Middle frontal gyrus (tissue), 1 donor: ENCODE measurements around the gene PATJ.

ENCODE experiments used
- DNase-seq: peaks from one replicate; pipeline ENCODE4 v3.0.0-alpha.2; 2015; ENCODE audit warnings: low spot score; ENCODE audit errors: extremely low spot score

The PATJ gene

DNA sequence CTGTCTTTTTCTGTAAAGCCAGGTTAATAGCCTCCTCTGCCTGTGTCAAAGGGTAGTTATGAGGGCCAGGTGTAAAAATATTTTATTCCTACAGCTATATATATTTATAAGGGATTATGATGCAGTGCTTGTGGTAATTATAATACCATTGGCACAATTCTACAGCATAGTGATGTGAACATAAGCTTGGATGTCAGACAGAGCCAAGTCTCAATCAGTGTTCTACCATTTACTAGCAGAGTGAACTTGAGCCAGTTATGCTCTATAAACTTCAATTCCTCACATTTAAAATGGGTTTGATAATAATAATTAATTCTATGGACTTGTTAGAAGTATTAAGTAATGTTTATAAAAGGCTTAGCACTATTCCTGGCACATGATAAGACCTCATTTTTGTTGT is 300.9 kb downstream of the PATJ start:
- DNase-seq, result no peak

DNA sequence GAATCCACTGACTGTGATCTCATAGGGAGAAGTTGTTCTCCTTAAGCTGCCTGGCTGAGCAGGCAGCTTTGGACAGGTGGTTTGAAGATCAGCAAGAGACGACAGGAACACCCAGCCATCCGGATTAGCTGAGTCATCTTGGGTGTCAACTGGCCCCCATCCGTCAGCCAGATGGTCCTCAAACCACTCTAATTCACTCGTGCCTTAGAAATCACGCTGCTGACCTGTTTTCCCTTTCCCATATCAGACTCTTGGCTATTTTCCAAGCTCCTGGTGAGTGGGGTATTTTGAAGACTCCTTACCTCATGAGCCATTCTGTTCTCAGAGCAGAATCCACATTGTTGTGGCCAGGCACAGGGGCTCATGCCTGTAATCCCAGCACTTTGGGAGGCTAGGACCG is 303.3 kb downstream of the PATJ start:
- DNase-seq, result no peak

DNA sequence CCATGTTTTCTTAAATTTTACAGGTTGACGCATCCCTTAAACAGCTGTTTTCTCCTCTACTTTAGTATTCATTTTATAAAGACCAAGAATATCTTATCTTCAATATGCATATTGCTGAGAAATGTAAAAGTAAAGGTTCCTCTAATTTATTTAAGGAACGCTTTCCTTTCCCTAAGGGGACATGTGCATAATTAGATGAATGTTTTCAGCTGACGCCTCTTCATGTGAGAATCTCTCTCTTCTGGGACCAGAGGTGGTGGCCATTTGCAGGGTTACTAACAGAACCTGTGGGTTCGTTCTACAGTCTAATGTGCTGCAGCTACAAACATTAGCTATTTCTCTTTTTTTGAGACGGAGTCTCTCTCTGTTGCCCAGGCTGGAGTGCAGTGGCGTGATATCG is 304.6 kb downstream of the PATJ start:
- DNase-seq, result no peak

DNA sequence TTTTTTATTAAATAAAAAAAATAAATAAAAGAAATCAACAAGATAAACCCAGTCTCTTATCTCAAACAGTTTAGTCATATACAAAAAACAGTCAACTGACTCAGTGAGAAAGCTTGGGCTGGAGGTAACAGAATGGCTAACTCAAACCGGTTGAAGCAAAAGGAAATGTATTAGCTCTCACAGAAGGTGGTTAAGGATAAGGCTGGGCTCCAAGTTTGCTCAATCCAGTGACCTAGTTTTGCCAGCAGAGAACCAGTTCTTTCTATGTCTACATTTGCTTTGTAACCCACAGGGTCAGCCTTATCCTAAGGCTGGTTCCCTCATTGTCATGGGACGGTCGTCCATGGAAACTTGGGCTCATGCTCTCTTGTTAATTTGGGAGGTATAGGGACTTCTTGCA is 307.9 kb downstream of the PATJ start:
- no peak for DNase-seq

DNA sequence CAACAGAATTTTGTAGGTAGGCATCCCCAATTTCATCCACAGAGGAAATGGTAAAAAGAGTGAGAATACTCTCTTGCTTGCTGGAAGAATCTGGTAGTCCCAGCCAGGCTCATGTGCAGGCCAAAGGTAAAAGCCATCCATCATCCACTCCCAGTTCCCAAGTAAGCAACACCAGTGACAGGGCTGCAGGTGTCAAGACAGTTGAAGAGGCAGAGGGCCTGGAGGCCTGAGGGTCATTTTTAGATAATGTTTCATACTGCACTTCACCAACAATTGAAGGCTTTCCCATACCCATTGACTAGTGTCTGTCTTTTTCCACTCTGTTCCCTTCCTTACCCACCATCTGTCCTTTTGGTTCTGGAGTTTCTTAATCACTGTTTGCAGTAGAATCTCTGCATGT is 310.7 kb downstream of the PATJ start:
- DNase-seq, result no peak

DNA sequence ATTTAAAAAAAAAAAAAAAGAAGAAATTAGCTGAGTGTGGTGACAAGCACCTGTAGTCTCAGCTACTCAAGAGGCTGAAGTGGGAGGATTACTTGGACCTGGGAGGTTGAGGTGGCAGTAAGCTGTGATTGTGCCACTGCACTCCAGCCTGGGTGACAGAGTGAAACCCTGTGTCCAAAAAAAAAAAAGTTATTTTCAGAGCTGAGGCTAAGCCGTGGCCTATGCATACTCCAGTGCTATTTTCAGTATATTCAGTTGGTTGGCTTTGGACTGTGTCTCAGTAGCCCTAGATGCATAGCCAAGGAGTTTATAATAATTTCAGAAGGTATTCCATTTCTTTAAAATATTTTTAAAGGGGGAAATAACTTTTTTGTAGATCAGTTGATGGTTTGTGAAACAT is 311.9 kb downstream of the PATJ start:
- DNase-seq, result no peak

DNA sequence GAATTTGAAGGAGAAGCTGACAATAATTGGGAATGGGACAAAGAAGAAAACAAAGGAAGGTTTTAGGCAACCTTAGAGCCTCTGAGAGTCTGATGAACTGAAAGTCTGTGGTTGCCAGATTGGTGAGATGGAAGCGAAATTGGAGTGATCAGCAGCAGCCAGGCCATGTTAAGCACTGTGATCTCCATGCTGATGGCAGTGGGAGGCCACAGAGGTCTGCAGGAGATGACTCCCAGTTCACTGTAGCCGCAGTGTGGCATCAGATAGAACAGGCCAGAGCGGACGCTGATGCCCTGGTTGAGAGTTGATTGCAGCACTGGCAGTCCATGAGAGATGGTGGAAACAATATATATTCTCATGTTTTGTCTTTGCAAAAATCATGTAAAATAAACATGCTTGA is 314.9 kb downstream of the PATJ start:
- DNase-seq, result no peak

DNA sequence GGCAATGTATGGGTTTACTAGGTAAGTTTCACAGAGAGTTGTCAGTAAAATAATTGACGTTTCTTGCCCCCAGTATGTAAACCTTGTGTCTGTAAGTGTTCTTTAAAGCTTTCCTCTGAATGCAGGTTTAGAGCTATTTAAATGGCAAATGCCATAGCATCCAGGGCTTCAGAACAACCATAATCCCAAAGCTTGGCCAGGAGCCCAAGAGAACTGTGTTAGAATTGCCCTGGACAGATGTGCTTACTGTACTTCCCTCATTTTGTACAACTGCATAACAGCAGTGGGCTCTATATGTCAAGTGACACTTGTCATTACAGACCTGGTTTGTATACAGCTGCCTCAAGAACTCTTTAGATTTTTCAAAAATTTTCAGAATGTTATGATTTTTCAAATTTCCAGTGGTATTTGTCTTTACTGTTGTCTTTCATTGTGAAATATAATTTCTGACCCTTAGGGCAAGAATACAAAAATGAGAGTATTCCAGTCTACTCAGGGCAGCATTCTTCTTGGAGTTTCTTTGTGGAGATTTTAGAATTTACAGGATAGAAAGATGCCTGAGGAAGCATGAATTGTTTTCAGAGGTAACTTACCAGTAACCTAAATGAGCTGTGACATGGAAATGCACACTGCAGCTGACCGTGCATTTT is 315.5 kb downstream of the PATJ start:
- no peak for DNase-seq

DNA sequence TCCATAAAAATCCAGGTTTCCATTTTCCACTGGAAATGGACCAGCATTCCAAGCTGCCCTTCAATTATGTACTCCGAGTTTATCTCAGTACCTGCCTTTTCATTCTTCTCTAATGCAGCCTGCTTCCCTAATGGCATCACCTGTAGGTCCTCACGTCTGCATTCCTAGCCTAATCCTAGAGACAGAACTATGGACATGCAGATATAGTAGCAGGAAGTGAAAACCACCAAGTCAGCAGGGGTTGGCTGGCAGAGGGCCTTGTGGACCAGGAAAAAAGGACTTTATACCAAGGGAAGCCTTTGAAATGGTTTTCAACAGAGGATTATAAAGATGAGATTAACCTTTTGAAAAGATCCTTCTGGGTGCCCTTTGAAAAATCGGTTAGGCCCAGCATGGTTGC is 316.7 kb downstream of the PATJ start:
- no peak for DNase-seq

DNA sequence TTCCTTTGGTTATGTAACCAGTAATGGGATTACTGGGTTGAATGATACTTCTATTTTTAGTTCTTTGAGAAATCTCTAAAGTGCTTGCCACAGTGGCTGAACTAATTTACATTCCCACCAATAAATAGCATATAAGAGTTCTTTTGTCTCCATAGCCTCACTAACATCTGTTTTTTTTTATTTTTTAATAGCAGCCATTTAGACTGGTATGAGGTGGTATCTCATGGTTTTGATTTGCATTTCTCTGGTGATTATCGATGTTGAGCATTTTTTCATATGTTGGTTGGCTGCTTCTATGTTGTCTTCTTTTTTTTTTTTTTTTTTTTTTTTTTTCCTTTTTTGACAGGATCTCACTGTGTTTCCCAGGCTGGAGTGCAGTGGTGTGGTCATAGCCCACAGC is 319.8 kb downstream of the PATJ start:
- no peak for DNase-seq

DNA sequence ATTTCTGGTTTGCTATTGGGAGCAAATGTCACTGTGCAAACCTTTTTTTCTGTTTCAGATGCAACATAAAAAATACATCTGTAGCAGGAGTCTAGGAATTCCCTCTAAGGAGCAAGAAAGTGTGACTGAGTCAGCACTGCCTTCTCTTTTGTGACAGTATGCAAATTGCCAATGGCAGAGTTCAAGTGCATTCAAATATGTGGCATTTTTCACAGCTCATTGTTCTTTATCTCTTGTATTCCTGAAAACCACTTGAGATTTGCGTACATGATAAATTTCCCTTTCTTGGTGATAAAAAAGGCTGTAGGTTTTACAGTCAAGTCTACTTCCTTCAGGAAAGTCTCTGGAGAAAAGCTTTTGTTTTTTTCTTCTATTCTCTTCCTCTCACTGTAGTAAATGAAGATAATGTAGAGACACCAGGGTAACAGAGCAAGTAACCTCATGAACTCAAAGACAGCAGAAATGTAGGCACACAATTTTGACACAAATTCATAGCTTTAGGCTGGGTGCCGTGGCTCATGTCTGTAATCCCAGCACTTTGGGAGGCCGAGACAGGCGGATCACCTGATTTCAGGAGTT is 322.6 kb downstream of the PATJ start:
- no peak for DNase-seq

DNA sequence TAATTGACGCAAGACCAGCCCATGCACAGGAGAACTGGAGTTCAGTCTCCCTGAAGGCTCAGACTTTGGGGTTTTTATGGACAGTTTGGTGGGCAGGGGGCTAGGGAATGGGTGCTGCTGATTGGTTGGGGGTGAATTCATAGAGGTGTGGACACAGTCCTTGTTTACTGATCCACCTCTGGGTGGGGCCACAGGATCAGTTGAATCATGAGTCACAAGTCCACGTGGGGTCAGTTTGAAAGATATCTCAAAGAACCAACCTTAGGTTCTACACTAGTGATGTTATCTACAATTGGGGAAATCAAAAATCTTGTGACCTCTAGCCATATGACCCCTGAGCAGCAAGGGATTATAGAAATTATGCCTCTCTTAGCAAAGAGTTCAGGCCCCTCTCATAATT is 324.4 kb downstream of the PATJ start:
- DNase-seq, result no peak

DNA sequence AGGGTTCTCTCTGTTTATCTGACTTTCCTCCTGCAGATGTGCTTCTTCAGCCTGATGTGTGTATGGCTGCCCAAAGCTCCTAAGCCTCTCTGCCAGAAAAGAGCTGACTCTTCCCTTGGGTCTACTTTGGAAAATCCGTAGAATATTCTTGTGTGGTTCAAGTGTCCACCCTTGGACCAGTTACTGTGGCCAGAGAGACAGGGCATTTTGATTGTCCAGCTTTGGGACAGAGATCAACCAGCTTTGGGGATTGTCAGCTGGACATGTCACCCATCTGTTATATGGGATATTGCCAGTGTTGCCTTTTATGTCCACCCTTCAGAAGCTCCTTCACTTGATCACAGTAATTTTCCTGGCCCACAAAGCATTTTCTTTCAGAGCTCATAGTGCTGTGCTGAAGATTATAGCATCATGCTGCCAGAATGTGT is 326.1 kb downstream of the PATJ start:
- DNase-seq, result no peak

DNA sequence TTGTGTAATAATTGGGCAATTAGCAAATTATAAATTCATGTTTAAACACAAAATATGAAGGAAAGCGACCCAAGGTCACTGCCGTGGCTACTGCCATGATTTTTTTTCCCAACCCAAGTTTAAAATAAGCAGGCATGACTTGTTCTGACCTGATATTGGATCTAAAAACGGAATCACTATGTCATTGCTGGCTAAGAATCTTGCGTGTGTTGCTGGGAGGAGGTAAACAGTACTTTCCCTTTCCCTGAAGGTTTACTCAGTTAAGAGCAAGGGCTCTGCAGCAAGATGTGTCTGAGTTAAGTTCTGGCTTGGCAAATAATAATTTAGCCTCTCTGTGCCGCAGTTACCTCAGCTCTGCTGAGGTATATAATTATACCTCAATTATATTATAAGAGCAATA is 326.7 kb downstream of the PATJ start:
- DNase-seq, result no peak

DNA sequence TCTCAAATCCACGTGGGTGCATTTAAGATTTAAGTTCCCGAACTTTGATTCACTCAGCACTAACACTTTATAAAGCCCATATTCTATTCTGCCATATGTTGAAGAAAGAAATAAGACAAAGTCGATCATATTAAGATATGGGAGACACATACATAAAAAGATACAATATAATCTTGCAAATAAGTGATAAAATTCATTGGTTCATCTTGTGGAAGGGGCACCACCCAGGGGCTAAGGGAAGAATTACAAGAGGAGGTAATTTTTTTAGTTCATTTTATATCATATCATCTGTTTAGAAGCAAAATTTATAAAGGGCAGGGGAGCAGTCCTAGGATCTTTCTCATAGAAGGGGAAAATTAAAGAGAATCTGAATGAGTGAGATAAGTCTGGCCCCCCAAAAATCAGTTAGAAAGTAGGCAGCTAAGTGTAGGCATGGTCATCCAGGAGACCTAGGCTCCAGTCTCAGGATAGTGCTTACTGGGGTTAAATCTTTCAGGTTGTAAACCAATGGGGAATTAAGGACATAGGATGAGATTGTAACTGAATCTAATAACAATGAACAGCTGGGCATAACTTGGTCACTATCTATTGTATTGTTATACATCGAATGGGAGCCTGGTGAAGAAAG is 328.2 kb downstream of the PATJ start:
- no peak for DNase-seq

DNA sequence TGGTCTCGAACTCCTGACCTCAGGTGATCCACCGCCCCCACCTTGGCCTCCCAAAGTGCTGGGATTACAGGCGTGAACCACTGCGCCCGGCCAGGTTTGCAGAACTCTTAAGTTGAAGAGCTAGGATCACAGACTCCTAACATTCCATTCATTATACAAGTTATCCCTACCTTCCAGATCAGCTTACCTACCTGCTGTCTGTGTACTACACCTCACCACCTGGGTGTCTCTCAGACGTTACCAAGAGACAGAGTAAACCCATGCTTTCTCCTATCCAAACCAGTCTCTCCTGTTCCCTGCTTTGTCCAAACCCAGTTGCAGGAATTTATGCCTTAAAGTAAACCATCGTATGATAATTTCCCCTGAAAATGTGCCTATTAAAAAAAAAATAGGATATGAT is 329.4 kb downstream of the PATJ start:
- no peak for DNase-seq

DNA sequence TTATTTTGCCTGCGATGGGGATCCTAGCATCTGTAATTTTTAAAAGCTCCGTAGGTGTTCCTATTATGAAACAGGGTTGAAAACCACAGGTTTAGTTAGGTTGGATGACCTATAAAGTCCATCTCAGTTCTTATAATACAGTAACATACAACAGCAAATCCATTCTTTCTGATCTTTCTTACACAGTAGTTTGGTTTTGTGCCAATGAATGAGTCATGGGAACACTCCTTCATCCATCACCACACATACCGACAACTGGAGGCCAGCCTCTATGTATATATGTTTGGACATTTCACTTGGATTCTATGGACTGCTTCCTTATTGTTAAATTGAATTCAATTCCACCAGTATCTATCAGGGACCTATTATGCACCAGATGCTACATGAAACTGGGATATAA is 334.0 kb downstream of the PATJ start:
- no peak for DNase-seq

DNA sequence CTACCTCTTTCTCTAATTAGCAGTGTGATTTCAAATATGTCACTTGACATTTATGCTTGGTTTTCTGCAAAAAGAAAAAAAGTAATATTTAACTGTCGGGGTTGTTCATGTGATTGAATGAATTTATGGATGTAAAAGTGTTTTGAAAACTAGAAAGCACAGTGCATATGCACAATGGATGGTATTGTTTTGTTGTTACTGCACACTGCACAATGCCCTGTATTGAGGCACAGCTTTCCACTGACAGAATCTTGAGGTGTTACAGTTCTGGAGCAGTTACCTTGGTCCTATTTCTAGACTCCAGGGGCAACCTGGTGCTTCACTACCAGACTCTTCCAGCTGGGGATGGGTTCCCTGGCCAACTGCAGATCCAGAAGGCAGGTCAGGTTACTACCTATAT is 335.5 kb downstream of the PATJ start:
- no peak for DNase-seq

DNA sequence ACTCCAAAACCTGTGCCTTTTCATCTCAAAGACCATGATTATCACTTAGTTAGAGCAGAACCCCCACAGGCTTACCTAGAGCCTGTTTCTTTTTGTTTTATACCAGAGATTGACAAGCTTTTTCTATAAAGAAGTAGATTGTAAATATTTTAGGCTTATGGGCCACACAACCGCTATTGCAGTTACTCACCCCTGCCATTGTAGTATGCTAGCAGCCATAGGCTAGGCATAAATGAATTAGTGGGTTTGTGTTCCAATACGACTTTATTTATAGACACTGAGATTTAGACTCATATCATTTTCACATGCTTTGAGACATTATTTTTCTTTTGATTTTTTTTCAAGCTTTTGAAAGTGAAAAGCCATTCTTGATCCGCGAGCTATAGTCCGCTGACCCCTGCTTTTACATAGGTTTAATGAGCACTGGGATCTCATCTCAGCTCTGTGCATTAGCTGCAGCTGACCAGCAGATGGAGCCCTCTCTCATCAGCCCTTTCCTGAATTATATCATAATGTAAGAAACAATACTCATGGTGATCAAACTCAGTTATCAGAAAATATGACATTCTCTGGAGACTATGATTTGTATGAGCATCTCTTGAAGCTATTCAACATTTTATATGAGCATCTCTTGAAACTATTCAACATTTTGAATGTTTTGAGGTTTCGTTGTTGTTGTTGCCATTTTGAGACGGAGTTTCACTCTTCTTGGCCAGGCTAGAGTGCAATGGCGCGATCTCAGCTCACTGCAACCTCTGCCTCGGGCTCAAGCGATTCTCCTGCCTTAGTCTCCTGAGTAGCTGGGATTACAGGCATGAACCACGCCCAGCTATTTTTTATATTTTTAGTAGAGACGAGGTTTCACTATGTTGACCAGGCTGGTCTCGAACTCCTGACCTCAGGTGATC is 340.4 kb downstream of the PATJ start:
- no peak for DNase-seq

DNA sequence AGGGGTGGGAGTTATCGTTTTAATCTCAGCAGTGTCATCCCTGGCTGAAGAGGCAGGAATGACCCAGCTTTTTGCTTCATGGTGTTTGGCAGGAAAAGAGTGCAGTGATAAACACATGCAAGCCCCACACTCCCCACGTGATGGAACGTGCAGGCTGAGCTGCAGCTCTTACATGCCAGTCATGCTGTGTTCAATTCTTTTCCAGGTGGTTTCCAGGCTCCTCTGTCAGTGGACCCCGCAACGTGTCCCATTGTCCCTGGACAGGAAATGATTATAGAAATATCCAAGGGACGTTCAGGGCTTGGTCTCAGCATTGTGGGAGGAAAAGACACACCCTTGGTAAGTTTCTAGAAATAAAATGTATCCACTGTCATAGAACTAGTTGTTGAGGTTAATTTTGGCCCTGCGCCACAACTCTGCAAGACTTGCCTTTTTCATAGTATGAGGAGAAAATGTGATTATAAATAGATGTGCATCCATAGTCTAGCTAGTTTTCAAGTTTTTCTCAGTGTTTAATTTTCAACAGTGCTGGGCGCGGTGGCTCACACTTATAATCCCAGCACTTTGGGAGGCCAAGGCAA is 342.1 kb downstream of the PATJ start:
- DNase-seq, result no peak

DNA sequence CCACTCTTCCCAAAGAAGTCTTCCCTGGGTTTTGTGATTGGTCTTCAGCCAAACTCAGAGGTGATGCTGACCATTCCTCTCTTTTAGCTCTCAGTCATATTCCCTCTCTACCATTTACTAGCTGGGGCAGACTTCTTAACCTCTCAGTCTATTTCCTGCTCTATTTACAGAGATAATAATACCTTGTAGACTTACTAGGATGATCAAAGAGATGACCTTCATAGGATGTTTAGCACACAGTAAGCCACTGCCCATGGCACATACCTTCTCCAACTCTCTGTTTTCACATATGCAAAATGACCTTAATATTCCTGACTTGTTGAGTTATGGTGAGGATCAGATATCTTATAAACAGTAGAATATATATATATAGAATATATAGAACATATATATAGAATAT is 346.2 kb downstream of the PATJ start:
- no peak for DNase-seq

DNA sequence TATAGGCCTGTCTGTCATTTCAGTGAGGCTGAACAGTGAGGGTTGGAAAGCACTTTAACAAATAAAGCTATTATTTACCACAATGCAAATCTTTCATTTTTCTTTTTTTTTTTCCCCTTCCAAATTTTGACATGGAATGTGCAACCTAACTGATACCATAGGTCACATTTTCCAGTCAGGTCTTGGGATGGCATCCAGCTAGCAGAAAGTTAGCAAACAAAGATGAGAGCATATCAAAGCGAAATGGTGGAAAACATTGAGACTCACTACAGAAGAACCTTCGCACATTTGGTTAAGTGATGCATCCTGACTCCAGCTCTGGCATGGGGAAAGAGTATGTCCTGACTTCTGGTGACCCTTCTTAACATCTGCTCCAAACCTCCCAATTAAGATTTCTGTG is 347.3 kb downstream of the PATJ start:
- DNase-seq, result no peak
